ENCODE data around the gene PTCRA. TPM values are rescaled to one million over a fixed set of nuclear protein-coding genes. Genes with fewer than 3 reads are reported as not detected.

PTCRA gene
- total RNA-seq, 1 donor from 2014 or later: not detected

DNA sequence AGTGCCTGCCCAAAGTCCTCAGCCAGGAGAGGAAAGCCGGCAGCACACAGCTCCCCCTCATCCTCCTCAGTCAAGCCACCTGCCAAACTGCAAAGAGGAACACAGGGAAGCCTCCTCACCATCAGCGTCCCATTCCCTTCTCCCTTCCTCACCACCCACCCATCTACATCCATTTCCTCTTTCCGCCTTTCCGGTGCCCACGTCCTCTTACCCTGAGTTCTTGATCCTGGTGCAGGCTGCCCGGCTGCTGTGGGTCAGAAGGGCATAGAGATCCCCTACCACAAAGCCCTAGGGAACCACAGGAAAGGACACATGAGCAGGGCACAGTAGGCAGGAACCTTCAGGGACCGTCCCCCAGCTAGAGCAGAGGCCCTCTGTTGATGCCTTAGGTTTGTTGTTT, 50.7 kb downstream of the PTCRA start:
- no peak for DNase-seq (ENCODE audit: low spot score)
- Mint-ChIP-seq H3K4me1 (peaks cover 1% of the 10 kb centered on the region), H3K27me3 (ENCODE audit: insufficient read depth, low read depth) (peaks cover 6% of the 10 kb centered on the region), H3K9me3 (no peaks in the 10 kb centered on the region), H3K4me3 (no peak overlapping the region), H3K36me3 (peaks cover 9% of the 10 kb centered on the region), H3K27ac (no peak overlapping the region)
- Histone ChIP-seq H3K4me1 (peaks cover 4% of the 10 kb centered on the region), H3F3A (ENCODE audit: low read depth) (peaks cover 8% of the 10 kb centered on the region), H3K27ac (no peak overlapping the region), H3K9ac (no peak overlapping the region), H3K27me3 (peaks cover 4% of the 10 kb centered on the region), H2AFZ (replicated peaks) (no peak overlapping the region), H3K4me3 (no peak overlapping the region), H3K4me2 (no peak overlapping the region), H3K9me3 (ENCODE audit: low read depth) (no peaks in the 10 kb centered on the region), H4K20me1 (ENCODE audit: low read depth) (no peaks in the 10 kb centered on the region), H3K79me2 (ENCODE audit: low read depth) (no peaks in the 10 kb centered on the region), H3K36me3 (no peaks in the 10 kb centered on the region)
- no peak for TF ChIP-seq EZH2phosphoT487 (IDR thresholded peaks at IDR 0.05)
- TF ChIP-seq, protein P1, sequence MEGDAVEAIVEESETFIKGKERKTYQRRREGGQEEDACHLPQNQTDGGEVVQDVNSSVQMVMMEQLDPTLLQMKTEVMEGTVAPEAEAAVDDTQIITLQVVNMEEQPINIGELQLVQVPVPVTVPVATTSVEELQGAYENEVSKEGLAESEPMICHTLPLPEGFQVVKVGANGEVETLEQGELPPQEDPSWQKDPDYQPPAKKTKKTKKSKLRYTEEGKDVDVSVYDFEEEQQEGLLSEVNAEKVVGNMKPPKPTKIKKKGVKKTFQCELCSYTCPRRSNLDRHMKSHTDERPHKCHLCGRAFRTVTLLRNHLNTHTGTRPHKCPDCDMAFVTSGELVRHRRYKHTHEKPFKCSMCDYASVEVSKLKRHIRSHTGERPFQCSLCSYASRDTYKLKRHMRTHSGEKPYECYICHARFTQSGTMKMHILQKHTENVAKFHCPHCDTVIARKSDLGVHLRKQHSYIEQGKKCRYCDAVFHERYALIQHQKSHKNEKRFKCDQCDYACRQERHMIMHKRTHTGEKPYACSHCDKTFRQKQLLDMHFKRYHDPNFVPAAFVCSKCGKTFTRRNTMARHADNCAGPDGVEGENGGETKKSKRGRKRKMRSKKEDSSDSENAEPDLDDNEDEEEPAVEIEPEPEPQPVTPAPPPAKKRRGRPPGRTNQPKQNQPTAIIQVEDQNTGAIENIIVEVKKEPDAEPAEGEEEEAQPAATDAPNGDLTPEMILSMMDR (IDR thresholded peaks at IDR 0.05): no peak
- no peak for TF ChIP-seq EZH2 (IDR thresholded peaks at IDR 0.05)

DNA sequence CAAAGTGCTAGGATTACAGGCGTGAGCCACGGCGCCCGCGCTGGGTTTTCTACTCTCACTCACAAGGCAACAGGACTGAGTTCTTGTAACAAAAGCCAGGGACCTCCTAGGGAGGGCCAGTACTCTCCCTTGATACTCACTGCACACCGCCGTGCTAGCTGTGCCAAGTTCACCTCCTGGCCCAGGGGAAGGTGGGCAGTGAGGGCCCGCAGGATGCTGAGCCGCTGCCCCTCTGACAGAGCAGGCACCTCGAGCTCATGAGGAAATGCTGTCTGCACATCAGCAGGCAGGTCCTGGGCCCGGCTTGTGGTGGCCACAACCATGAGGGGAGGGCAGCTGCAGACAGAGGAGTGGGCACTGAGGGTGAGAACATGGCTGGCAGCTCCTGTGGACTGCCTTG, 51.4 kb downstream of the PTCRA start:
- DNase-seq (ENCODE audit: low spot score): no peak
- Mint-ChIP-seq H3K36me3 (peaks cover 4% of the 10 kb centered on the region), H3K4me3 (no peak overlapping the region), H3K27me3 (ENCODE audit: insufficient read depth, low read depth) (peaks cover under 1% of the 10 kb centered on the region), H3K9me3 (no peaks in the 10 kb centered on the region), H3K4me1 (peaks cover 3% of the 10 kb centered on the region), H3K27ac (no peak overlapping the region)
- Histone ChIP-seq H3K27ac (no peak overlapping the region), H3K4me1 (peaks cover 4% of the 10 kb centered on the region), H3K79me2 (ENCODE audit: low read depth) (no peaks in the 10 kb centered on the region), H3K4me3 (no peak overlapping the region), H3K9me3 (ENCODE audit: low read depth) (no peaks in the 10 kb centered on the region), H3K27me3 (no peaks in the 10 kb centered on the region), H3F3A (ENCODE audit: low read depth) (peaks cover 3% of the 10 kb centered on the region), H3K9ac (no peak overlapping the region), H3K36me3 (no peaks in the 10 kb centered on the region), H4K20me1 (ENCODE audit: low read depth) (no peaks in the 10 kb centered on the region), H2AFZ (replicated peaks) (no peak overlapping the region), H3K4me2 (no peak overlapping the region)
- TF ChIP-seq, protein P1 (IDR thresholded peaks at IDR 0.05): no peak
- no peak for TF ChIP-seq EZH2phosphoT487 (IDR thresholded peaks at IDR 0.05)
- no peak for TF ChIP-seq EZH2 (IDR thresholded peaks at IDR 0.05)

DNA sequence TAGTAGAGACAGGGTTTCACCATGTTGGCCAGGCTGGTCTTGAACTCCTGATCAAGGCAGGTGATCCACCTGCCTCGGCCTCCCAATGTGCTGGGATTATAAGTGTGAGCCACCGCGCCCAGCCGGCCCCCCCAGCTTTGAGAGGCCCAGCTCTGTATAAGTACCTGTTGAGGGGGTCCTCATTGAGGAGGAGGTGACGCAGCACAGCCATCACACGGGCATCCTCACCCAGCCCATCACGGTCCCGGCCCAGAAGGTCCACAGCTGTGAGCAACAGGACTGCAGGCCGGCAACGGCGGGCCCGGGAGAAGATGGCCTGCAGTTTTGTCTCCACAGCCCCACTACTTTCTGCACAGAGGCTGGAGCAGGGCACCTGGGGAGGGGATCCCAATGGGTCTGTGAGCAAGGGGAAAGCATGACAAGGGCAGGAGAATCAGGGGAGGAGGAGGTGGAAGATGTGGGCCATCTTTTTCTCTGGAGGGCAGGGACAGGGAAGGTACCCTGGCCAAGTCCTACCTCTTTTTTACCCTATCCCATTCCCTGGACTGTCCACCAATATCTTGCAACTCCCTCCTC, 52.4 kb downstream of the PTCRA start:
- Histone ChIP-seq H3K79me2 (ENCODE audit: low read depth) (no peaks in the 10 kb centered on the region), H3K4me1 (peaks cover 4% of the 10 kb centered on the region), H3K27me3 (no peaks in the 10 kb centered on the region), H3K9me3 (ENCODE audit: low read depth) (no peaks in the 10 kb centered on the region), H3F3A (ENCODE audit: low read depth) (no peaks in the 10 kb centered on the region), H3K27ac (no peak overlapping the region), H2AFZ (replicated peaks) (no peak overlapping the region), H3K9ac (no peak overlapping the region), H3K36me3 (no peaks in the 10 kb centered on the region), H3K4me2 (no peak overlapping the region), H3K4me3 (no peak overlapping the region), H4K20me1 (ENCODE audit: low read depth) (no peaks in the 10 kb centered on the region)
- Mint-ChIP-seq H3K4me3 (no peak overlapping the region), H3K4me1 (peaks cover 3% of the 10 kb centered on the region), H3K27ac (no peak overlapping the region), H3K9me3 (no peaks in the 10 kb centered on the region), H3K36me3 (peaks cover 4% of the 10 kb centered on the region), H3K27me3 (ENCODE audit: insufficient read depth, low read depth) (no peaks in the 10 kb centered on the region)
- TF ChIP-seq EZH2phosphoT487 (IDR thresholded peaks at IDR 0.05) (no peak), EZH2 (IDR thresholded peaks at IDR 0.05) (no peak)
- TF ChIP-seq, protein P1 (IDR thresholded peaks at IDR 0.05): no peak
- DNase-seq (ENCODE audit: low spot score): no peak
